IMR-90 (cell line): ENCODE results near the gene SFTPB. TPM values are rescaled to one million over a fixed set of nuclear protein-coding genes. Genes with fewer than 3 reads are reported as not detected.

Experiments used
- ATAC-seq: fragments of 200-7000 bp; cut with Tn5 transposase; 2 replicates; pipeline ENCODE4 v1.9.1; 2020; ENCODE audit warnings: low read depth, mild to moderate bottlenecking, moderate library complexity
- BruUV-seq: library from RNA; stranded (reverse); fragments of 400-500 nt; replicated peaks from 2 replicates; lab custom pipeline; 2021; lab: Mats Ljungman, UMichigan
- CTCF ChIA-PET: fragments of 300-600 bp; formaldehyde crosslinking; extraction: SDS; loops from one replicate; lab custom pipeline; 2021; ENCODE audit warnings: antibody characterized with exemption; lab: Yijun Ruan, JAX
- POLR2A ChIA-PET: fragments of 300-600 bp; sonication (Branson Sonifier 250); formaldehyde crosslinking; loops from one replicate; lab custom pipeline; 2022; ENCODE audit warnings: antibody characterized with exemption; ENCODE audit not compliant: unreplicated experiment; lab: Charles Lee
- DNase-seq: peaks from one replicate; pipeline ENCODE4 v3.0.0; 2013
- H2AFZ ChIP-seq: replicated peaks from 2 replicates; pipeline ENCODE3; 2013; ENCODE audit warnings: low read length, mild to moderate bottlenecking; ENCODE audit not compliant: poor library complexity
- H2AK5ac ChIP-seq: 2 replicates; pipeline ENCODE4 v1.6.1; 2013; ENCODE audit warnings: low read depth, low read length, inconsistent platforms
- H2AK9ac ChIP-seq: replicated peaks from 2 replicates; pipeline ENCODE3; 2013; ENCODE audit warnings: mild to moderate bottlenecking, low read depth, low read length, moderate library complexity; ENCODE audit not compliant: poor library complexity
- H2BK120ac ChIP-seq: 2 replicates; pipeline ENCODE4 v1.6.1; 2013; ENCODE audit warnings: low read depth, low read length, inconsistent platforms
- H2BK15ac ChIP-seq: 3 replicates; pipeline ENCODE4 v1.6.1; 2013; ENCODE audit warnings: low read depth, low read length, inconsistent platforms
- H2BK20ac ChIP-seq: 2 replicates; pipeline ENCODE4 v1.6.1; 2013; ENCODE audit warnings: low read depth, mild to moderate bottlenecking, inconsistent platforms, low read length, moderate library complexity
- H2BK5ac ChIP-seq: 2 replicates; pipeline ENCODE4 v1.6.1; 2013; ENCODE audit warnings: mild to moderate bottlenecking, low read depth, low read length, inconsistent platforms; ENCODE audit not compliant: poor library complexity, severe bottlenecking
- H3K14ac ChIP-seq: replicated peaks from 2 replicates; pipeline ENCODE4 v1.6.1; 2013; ENCODE audit warnings: low read depth, low read length, inconsistent platforms
- H3K18ac ChIP-seq: 2 replicates; pipeline ENCODE4 v1.6.1; 2013; ENCODE audit warnings: low read depth, low read length, control low read depth
- H3K23ac ChIP-seq: 2 replicates; pipeline ENCODE4 v1.6.1; 2013; ENCODE audit warnings: low read depth, low read length, inconsistent platforms
- H3K27ac ChIP-seq: 2 replicates; pipeline ENCODE4 v1.5.1; 2013; ENCODE audit warnings: mild to moderate bottlenecking, control low read depth, low read length; ENCODE audit not compliant: insufficient read depth
- H3K27me3 ChIP-seq: 2 replicates; pipeline ENCODE4 v1.6.1; 2013; ENCODE audit warnings: low read length; ENCODE audit not compliant: control insufficient read depth, insufficient read depth
- H3K36me3 ChIP-seq: 2 replicates; pipeline ENCODE4 v1.6.1; 2013; ENCODE audit warnings: low read length, mixed read lengths; ENCODE audit not compliant: control insufficient read depth, insufficient read depth
- H3K4ac ChIP-seq: 2 replicates; pipeline ENCODE4 v1.6.1; 2013; ENCODE audit warnings: low read depth, low read length, inconsistent platforms
- H3K4me1 ChIP-seq: 2 replicates; pipeline ENCODE4 v1.6.1; 2013; ENCODE audit warnings: low read length, mixed read lengths; ENCODE audit not compliant: control insufficient read depth, insufficient read depth
- H3K4me2 ChIP-seq: 2 replicates; pipeline ENCODE4 v1.6.1; 2013; ENCODE audit warnings: low read depth, mild to moderate bottlenecking, control low read depth, low read length, moderate library complexity
- H3K4me3 ChIP-seq: 2 replicates; pipeline ENCODE4 v1.5.1; 2013; ENCODE audit warnings: low read depth, mild to moderate bottlenecking, control low read depth, low read length, moderate library complexity; ENCODE audit not compliant: insufficient read depth
- H3K56ac ChIP-seq: 2 replicates; pipeline ENCODE4 v1.6.1; 2013; ENCODE audit warnings: low read length, inconsistent platforms; ENCODE audit not compliant: insufficient read depth; ENCODE audit errors: extremely low read depth
- H3K79me1 ChIP-seq, 2 experiments: 2 replicates each; pipeline ENCODE4 v1.6.1; 2013; ENCODE audit warnings: low read length in 2 of 2, inconsistent platforms in 1 of 2, low read depth in 1 of 2
- H3K9ac ChIP-seq: 2 replicates; pipeline ENCODE4 v1.6.1; 2013; ENCODE audit warnings: low read depth, low read length, control low read depth
- H3K9me1 ChIP-seq: 2 replicates; pipeline ENCODE4 v1.6.1; 2013; ENCODE audit warnings: low read length, inconsistent platforms; ENCODE audit not compliant: insufficient read depth
- H3K9me3 ChIP-seq: 2 replicates; pipeline ENCODE4 v1.6.1; 2013; ENCODE audit warnings: low read length; ENCODE audit not compliant: control insufficient read depth, insufficient read depth
- H4K20me1 ChIP-seq: 2 replicates; pipeline ENCODE4 v1.6.1; 2013; ENCODE audit warnings: low read length, inconsistent platforms; ENCODE audit not compliant: insufficient read depth
- H4K5ac ChIP-seq: 2 replicates; pipeline ENCODE4 v1.6.1; 2013; ENCODE audit warnings: mild to moderate bottlenecking, low read depth, low read length, control low read depth
- H4K8ac ChIP-seq, 2 experiments: 2 replicates each; pipeline ENCODE4 v1.6.1; 2013; ENCODE audit warnings: low read depth in 2 of 2, low read length in 2 of 2, control low read depth in 1 of 2, inconsistent platforms in 1 of 2
- H4K91ac ChIP-seq: 2 replicates; pipeline ENCODE4 v1.6.1; 2013; ENCODE audit warnings: low read depth, low read length, inconsistent platforms; ENCODE audit not compliant: insufficient read depth
- BHLHE40 ChIP-seq: fragments of 150-350 bp; IDR thresholded peaks from 2 replicates; pipeline ENCODE4 v1.6.1; 2016; ENCODE audit warnings: mild to moderate bottlenecking, low read depth, low read length
- ELK1 ChIP-seq: fragments of 150-350 bp; IDR thresholded peaks from 2 replicates; pipeline ENCODE4 v1.6.1; 2016; ENCODE audit warnings: low read depth, mild to moderate bottlenecking, low read length, moderate library complexity, borderline replicate concordance
- FOS ChIP-seq: fragments of 150-350 bp; IDR thresholded peaks from 2 replicates; pipeline ENCODE4 v1.6.1; 2016; ENCODE audit warnings: low read depth, low read length
- MAFK ChIP-seq: IDR thresholded peaks from 2 replicates; pipeline ENCODE4 v1.6.1; 2012; ENCODE audit warnings: low read depth, low read length, improper control_type of control experiment
- MAZ ChIP-seq: IDR thresholded peaks from 2 replicates; pipeline ENCODE4 v1.6.1; 2012; ENCODE audit warnings: low read depth, mild to moderate bottlenecking, low read length, improper control_type of control experiment, moderate library complexity, borderline replicate concordance
- WGBS, 2 experiments: methylation state at CpG; one replicate each; pipeline versions ENCODE4 v1.1.5 to v1.1.7; 2013; ENCODE audit warnings: missing lambda C conversion rate in 2 of 2; ENCODE audit not compliant: insufficient read length in 1 of 2; ENCODE audit errors: extremely low coverage in 2 of 2; 5-methylcytosine and 5-hydroxymethylcytosine counted together
- dilution Hi-C: fragments of 300-500 bp; cut with HindIII; formaldehyde crosslinking; loops from one replicate; pipeline ENCODE4 v1.14.3; 2018; ENCODE audit warnings: low sequenced_read_pairs; ENCODE audit not compliant: unreplicated experiment
- in situ Hi-C: fragments of 300-500 bp; cut with MboI; formaldehyde crosslinking; loops from 3 replicates; pipeline ENCODE4 v1.14.3; 2019; ENCODE audit warnings: low sequenced_read_pairs, inconsistent platforms, mixed read lengths
- intact Hi-C: fragments of 100-400 bp; cut with micrococcal nuclease; formaldehyde crosslinking; loops from 2 replicates; pipeline ENCODE4 v1.10.0; 2022
- polyA plus RNA-seq, 3 experiments: library from polyadenylated mRNA; depleted of rRNA; stranded (reverse); fragments of >200 nt; gene quantifications; 2 replicates each; pipeline ENCODE4 v1.2.3, GENCODE V29; 2012; ENCODE audit warnings: low replicate concordance in 1 of 3
- total RNA-seq: library from RNA; depleted of rRNA; stranded (reverse); fragments of >200 nt; gene quantifications from 2 replicates; pipeline ENCODE4 v1.2.3, GENCODE V29; 2012

The SFTPB gene
- total and polyA plus RNA-seq, 2 of the 4 experiments (the other 2 are of a cell fraction) = not detected

GRCh38 chr2:85695691-85696668 is 28.0 kb upstream of the SFTPB start:
- Histone ChIP-seq H3K27ac (no peak overlapping the region), H4K8ac (no peak overlapping the region), H3K4me2 (no peak overlapping the region), H2AFZ (no peak overlapping the region), H4K91ac (no peak overlapping the region), H2AK9ac (no peak overlapping the region), H3K14ac (no peak overlapping the region), H3K4me3 (no peak overlapping the region), H3K36me3 (no peaks in the 10 kb centered on the region), H3K9ac (no peak overlapping the region), H3K79me1 (no peaks in the 10 kb centered on the region), H4K5ac (no peak overlapping the region), H2AK5ac (peak overlapping the region; percentile 10; the same call in 1 of the 2 replicates), H3K4me1 (peaks cover 3% of the 10 kb centered on the region; the same call in 1 of the 2 replicates), H3K9me1 (peaks cover 6% of the 10 kb centered on the region; the same call in 1 of the 2 replicates), H3K23ac (no peak overlapping the region), H2BK5ac (no peak overlapping the region), H2BK20ac (no peak overlapping the region), H4K20me1 (no peaks in the 10 kb centered on the region), H3K9me3 (no peaks in the 10 kb centered on the region), H3K4ac (no peak overlapping the region; the same call in 1 of the 2 replicates), H2BK120ac (no peak overlapping the region), H3K56ac (no peak overlapping the region), H3K27me3 (peaks cover 6% of the 10 kb centered on the region; the same call in 1 of the 2 replicates), H3K18ac (no peak overlapping the region), H2BK15ac (no peak overlapping the region)
- ChIA-PET CTCF (interaction anchor here (0.6 kb wide), 1 partner anchor 47 kb away, joined by 3 read pairs; no protein-coding TSS in a partner anchor), POLR2A (no interaction called here)
- 83% methylated on average over 7 of the region's 12 CpGs; no CpG with 5 or more reads in 1 of the 2 experiments for WGBS, 2 experiments
- no peak for TF ChIP-seq MAFK
- no peak for TF ChIP-seq MAZ
- TF ChIP-seq ELK1 = no peak
- TF ChIP-seq FOS = no peak
- TF ChIP-seq BHLHE40 = no peak
- intact Hi-C loops (no loop called here), dilution Hi-C loops (no loop called here), in situ Hi-C loops (no loop called here)
- ATAC-seq (no peak), DNase-seq (no peak)
- BruUV-seq = no TSS peak
